ENCODE data around the gene WBP1. TPM values are rescaled to one million over a fixed set of nuclear protein-coding genes. Genes with fewer than 3 reads are reported as not detected.

WBP1 gene
- total RNA-seq, 2 donors from 2014 or later: 65.0 to 87.7 TPM

DNA sequence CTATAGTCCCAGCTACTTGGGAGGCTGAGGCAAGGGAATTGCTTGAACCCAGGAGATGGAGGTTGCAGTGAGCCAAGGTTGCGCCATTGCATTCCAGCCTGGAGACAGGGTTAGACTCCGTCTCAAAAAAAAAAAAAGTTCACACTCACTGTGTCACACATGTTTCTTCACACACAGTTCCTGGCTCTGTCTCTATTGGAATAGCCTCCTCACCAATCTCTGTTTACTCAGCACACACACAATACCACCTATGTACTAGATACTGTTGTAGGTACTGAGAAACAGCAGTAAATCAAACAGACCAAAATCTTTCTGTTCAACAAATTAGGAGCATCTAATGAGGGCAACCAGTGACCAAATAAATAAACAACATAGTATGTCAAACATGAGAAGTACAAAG is 27.9 kb downstream of the WBP1 start:
- Mint-ChIP-seq H3K36me3 (ENCODE audit: insufficient read depth in 2 of 2) (peaks cover 2 to 17% of the 10 kb centered on the region in 2 donors), H3K4me1 (ENCODE audit: low read depth) (peaks cover 21% of the 10 kb centered on the region)

DNA sequence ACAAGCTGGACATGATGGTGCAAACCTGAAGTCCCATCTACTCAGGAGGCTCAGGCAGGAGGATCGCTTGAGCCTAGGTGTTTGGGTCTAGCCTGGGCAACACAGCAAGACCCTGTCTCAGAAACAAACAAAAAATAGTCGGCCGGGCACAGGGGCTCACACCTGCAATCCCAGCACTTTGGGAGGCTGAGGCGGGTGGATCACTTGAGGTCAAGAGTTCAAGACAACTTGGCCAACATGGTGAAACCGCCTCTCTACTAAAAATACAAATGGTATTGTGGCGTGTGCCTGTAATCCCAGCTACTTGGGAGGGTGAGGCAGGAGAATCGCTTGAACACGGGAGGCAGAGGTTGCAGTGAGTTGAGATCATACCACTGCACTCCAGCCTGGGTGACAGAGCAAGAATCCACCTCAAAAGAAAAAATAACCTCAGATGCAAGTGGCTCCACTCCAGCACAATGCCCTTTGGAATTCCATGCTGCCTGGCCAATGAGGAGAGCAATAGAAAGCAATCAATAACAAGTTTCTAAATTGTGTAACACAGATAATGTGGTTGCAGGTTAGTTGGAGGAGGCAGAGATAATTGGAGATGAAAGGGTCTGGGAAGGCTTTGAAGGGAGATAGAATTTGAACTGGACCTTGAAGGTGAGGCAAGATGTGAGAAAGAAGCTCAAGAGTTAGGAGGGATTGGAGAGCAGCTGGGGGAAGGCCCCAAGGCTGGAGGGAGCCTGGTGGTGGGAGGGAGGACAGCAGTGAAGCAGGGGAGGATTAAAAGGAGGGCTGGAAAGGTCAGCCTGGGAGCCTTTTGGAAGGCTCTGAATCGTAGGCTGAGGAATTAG is 30.6 kb downstream of the WBP1 start:
- Mint-ChIP-seq H3K4me1 (ENCODE audit: low read depth) (peaks cover 11% of the 10 kb centered on the region), H3K36me3 (ENCODE audit: insufficient read depth in 2 of 2) (peaks cover 4 to 12% of the 10 kb centered on the region in 2 donors), H3K4me3 (no peak overlapping the region), H3K27me3 (ENCODE audit: low read depth) (no peaks in the 10 kb centered on the region), H3K27ac (peak overlapping the region; percentile 6), H3K9me3 (no peaks in the 10 kb centered on the region)
- ATAC-seq (replicated peaks in 1 of 2) (no peak), DNase-seq (no peak)

More for the DNA sequence above, 27.9 kb downstream of the WBP1 start:
- no peak for DNase-seq
- no peaks in the 10 kb centered on the region for H3K9me3 Mint-ChIP-seq
- H3K27me3 Mint-ChIP-seq (ENCODE audit: low read depth): no peaks in the 10 kb centered on the region
- ATAC-seq (replicated peaks in 1 of 2): no peak
- no peak overlapping the region for H3K4me3 Mint-ChIP-seq
- no peak overlapping the region for H3K27ac Mint-ChIP-seq

DNA sequence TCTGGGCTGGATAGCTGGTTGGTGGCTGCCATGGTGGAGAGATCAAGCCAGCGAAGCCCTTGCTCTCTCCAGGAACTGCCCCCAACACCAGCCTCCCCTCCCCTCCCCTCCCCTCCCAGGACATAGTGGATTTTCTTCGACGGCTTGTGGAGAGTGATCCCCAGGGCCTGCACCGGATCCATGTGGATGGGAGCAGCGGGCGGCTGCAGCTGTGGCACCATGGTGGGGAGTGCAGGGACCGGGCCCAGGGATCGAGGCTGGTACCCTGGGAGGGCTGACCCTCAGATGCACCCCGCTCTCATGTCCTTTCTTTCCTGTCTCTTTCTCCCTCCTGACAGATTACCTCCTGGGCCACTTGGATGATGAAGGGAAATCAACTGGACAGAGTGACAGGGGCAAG is 31.7 kb downstream of the WBP1 start:
- peaks cover 4 to 12% of the 10 kb centered on the region in 2 donors for H3K36me3 Mint-ChIP-seq (ENCODE audit: insufficient read depth in 2 of 2)
- no peak for DNase-seq
- no peak for ATAC-seq (replicated peaks in 1 of 2)
- H3K9me3 Mint-ChIP-seq: no peaks in the 10 kb centered on the region
- no peak overlapping the region for H3K27ac Mint-ChIP-seq
- H3K27me3 Mint-ChIP-seq (ENCODE audit: low read depth): no peaks in the 10 kb centered on the region
- H3K4me1 Mint-ChIP-seq (ENCODE audit: low read depth): peaks cover 4% of the 10 kb centered on the region
- H3K4me3 Mint-ChIP-seq: no peak overlapping the region

DNA sequence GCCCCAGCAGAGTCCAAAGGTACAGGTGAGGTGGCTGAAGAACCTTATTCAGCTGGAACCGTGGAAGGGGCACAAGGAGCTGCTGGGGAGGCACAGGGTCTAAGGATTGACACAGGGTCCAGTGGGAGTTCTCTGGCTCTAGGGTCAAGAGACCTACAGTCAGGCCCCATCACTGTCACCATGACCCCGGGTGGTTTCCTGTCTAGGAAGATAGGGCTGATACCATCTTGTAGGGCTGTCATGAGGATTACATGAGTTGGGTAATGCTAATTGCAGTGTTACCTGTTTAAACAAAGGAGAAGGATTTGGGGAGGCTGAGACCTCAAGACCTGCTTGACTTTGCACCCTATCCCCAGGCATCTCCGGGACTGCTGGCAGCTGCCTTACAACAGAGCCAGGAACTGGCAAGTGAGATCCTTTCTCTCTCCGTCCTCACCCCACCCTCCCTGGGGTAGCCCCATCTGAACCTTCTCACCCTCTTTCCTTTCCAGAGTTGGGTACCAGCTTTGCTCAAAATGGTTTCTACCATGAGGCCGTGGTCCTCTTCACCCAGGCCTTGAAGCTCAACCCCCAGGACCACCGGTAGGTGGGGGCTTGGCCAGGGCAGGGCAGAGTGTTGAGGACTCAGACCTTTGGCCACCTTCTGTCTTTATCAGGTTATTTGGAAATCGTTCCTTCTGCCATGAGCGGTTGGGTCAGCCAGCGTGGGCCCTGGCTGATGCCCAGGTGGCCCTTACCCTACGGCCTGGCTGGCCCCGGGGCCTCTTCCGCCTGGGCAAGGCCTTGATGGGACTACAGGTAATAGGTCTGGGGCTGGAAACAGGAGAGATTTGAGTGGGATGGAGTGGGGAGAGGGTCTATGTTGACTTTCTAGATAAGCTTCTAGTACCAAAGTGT is 33.7 kb downstream of the WBP1 start:
- Mint-ChIP-seq H3K4me3 (no peak overlapping the region), H3K4me1 (ENCODE audit: low read depth) (no peaks in the 10 kb centered on the region), H3K9me3 (no peaks in the 10 kb centered on the region), H3K27me3 (ENCODE audit: low read depth) (no peaks in the 10 kb centered on the region), H3K27ac (no peak overlapping the region), H3K36me3 (ENCODE audit: insufficient read depth in 2 of 2) (peaks cover 2 to 5% of the 10 kb centered on the region in 2 donors)
- ATAC-seq (replicated peaks in 1 of 2): no peak
- DNase-seq: no peak

DNA sequence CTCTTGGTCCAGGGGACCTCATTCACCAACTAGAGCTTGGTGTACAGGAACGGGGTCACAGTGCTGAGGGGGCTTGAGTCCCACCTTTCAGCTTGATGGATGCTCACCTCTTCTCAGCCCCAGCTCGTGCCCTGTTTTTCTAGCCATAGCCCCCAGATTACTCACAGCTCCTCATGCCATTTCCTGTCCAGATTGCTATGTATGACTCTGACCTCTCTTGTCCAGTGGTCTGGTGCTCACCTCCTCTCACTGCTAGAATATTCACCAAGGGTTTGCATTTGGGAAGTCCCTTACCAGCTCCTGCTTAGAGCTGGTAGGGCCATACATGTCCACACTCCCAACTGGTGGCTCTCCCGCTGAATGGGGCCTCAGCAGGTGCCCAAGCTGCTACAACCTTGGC is 35.3 kb downstream of the WBP1 start:
- Mint-ChIP-seq H3K27me3 (ENCODE audit: low read depth) (peaks cover 13% of the 10 kb centered on the region), H3K27ac (no peak overlapping the region), H3K4me1 (ENCODE audit: low read depth) (peaks cover 13% of the 10 kb centered on the region), H3K9me3 (no peaks in the 10 kb centered on the region), H3K4me3 (no peak overlapping the region), H3K36me3 (ENCODE audit: insufficient read depth in 2 of 2) (peaks cover 2 to 8% of the 10 kb centered on the region in 2 donors)
- DNase-seq (no peak), ATAC-seq (replicated peaks in 1 of 2) (no peak)

DNA sequence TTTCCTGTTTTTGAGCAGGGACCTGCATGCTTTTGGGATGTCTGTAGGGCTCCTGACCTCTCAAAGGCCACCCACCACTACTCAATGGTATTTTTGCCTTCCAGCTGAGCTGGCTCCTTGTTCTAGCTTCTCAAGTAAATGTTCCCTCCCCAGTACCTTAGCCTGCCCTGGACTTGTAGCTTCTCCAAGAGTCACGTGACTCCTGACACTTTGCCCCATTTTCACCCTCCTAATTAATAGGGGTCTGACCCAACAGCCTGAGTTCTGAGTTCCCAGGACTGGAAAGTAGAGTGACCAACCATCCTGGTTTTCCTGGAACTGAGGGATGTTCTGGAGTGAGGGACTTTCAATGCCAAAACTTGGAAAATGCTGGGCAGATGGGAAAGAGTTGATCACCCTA is 37.2 kb downstream of the WBP1 start:
- ATAC-seq (replicated peaks in 1 of 2) (no peak), DNase-seq (no peak)
- H3K27me3 Mint-ChIP-seq (ENCODE audit: low read depth): peaks cover 29% of the 10 kb centered on the region
- no peaks in the 10 kb centered on the region for H3K9me3 Mint-ChIP-seq
- no peak overlapping the region for H3K4me3 Mint-ChIP-seq
- H3K36me3 Mint-ChIP-seq (ENCODE audit: insufficient read depth in 2 of 2): peaks cover 2 to 5% of the 10 kb centered on the region in 2 donors
- no peak overlapping the region for H3K27ac Mint-ChIP-seq
- H3K4me1 Mint-ChIP-seq (ENCODE audit: low read depth): peaks cover 21% of the 10 kb centered on the region

DNA sequence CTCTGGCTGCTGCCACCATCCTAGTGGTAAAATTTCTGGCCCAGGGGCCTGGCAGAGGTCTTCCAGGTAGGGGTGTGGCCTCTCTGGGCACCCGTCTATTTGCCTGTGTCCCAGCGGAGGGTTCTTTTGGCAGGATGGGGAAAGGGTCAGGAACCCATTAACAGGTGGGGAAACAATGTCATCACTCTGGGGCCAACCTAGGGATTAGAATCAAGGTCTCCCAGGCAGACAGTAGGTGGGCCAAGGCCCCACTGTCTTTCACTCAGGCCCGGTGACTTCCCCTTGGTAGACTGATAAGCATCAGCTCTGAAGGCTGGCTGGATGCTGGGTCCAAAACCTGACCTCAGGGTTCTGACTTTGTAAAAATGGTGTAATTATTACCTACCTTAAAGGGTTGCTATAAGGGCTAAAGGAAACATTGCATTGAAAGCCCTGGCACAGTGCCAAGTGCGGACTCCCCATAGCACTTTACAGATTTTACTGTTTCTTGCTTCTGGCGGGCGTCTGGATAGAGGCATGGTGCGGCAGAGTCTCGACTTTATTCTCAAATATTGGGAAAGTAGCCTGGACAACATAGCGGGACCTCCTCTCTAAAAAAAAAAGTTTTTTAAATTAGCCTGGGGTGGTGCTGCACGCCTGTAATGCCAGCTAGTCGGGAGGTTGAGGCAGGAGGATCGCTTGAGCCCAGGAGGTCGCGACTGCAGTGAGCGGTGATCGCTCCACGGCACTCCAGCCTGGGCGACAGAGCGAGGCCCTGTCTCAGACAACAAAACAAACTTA is 38.9 kb downstream of the WBP1 start:
- DNase-seq: no peak
- peaks cover 46% of the 10 kb centered on the region for H3K27me3 Mint-ChIP-seq (ENCODE audit: low read depth)
- H3K27ac Mint-ChIP-seq: no peak overlapping the region
- H3K4me1 Mint-ChIP-seq (ENCODE audit: low read depth): peaks cover 28% of the 10 kb centered on the region
- peaks cover 2 to 3% of the 10 kb centered on the region in 2 donors for H3K36me3 Mint-ChIP-seq (ENCODE audit: insufficient read depth in 2 of 2)
- no peak for ATAC-seq (replicated peaks in 1 of 2)
- no peaks in the 10 kb centered on the region for H3K9me3 Mint-ChIP-seq
- peak overlapping the region; percentile 83 to 93 for H3K4me3 Mint-ChIP-seq

DNA sequence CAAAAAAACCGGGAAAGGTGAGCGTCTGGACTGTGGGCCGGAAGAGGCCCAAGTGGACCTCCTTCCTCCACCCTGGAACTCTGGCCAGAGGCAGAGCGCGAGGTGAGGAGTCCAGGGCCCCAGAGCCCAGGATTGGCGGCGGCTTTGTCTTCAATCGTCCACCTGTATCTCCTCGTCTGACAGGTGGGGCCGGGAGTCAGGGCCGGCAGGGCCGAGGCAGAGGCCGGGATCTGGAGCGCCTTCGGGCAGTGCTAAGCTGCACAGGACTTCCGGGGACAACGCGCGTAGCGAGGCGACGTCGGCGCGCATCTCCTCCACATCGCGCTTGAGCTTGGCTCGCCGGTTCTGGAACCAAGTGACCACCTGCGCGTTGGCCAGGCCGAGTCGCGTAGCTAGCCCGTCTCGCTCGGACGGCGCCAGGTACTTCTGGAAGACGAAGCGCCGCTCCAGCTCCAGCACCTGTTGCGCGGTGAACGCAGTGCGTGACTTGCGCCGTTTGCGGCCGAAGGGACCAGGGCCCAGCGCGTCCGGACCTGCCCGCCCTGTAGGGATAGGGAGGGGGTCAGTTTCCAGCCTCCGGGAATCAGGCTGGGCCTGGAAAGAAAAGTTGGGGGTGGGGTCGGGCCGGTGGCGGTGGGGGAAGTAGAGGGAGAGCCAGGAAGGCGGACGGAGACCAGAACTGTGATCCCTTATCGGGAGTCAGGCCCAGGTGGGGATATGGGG is 39.7 kb downstream of the WBP1 start:
- H3K27ac Mint-ChIP-seq: no peak overlapping the region
- peak; percentile 34 to 52 for DNase-seq
- peaks cover 54% of the 10 kb centered on the region for H3K27me3 Mint-ChIP-seq (ENCODE audit: low read depth)

DNA sequence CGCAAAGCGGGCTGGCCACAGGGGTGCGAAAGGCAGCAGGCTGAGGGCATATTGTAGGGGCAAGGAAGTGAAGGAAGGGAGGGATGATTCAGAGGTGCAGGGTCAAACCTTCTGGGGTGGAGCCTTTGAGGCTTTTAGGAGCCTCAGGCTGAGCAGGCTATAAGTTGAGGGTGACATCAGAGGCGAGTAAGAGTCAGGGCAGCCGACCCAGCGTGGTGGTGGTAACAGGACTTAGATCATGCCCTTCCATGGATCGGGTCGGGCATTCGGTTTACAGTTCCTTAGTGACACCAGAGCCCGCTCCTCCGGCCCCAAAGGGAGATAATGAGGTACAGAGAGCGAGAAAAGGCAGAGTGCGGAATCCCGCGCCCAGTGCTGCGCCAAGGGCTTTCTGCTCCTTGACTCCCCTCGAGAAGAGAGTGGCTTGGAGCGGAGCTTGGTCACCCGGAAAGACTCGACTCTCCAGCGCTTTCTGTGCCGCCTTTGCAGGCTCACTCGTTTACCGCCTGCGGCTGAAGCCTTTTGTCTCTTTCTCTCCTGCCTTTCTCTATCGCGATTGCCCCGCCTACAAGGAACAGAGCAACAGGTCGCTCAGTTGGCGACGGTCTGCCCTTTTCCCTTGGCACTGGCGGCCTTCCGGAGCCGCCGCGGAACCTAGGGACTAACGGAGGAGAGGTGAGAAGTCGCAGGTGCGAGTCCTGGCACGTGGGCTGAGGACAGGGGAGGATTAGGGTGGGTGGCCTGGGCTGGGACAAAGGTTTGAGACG is 40.4 kb downstream of the WBP1 start:
- peak overlapping the region; percentile 83 to 93 for H3K4me3 Mint-ChIP-seq
- peaks cover 57% of the 10 kb centered on the region for H3K27me3 Mint-ChIP-seq (ENCODE audit: low read depth)
- peaks cover 0 to 3% of the 10 kb centered on the region in 2 donors for H3K36me3 Mint-ChIP-seq (ENCODE audit: insufficient read depth in 2 of 2)
- H3K4me1 Mint-ChIP-seq (ENCODE audit: low read depth): peaks cover 36% of the 10 kb centered on the region
- peak overlapping the region; percentile 56 for H3K27ac Mint-ChIP-seq
- DNase-seq (peak; percentile 54 to 55), ATAC-seq (replicated peaks in 1 of 2) (peak; percentile 72 to 74)
- no peaks in the 10 kb centered on the region for H3K9me3 Mint-ChIP-seq

More for the DNA sequence above, 39.7 kb downstream of the WBP1 start:
- H3K4me3 Mint-ChIP-seq: peak overlapping the region; percentile 83 to 93
- H3K36me3 Mint-ChIP-seq (ENCODE audit: insufficient read depth in 2 of 2): peaks cover 2 to 3% of the 10 kb centered on the region in 2 donors
- no peaks in the 10 kb centered on the region for H3K9me3 Mint-ChIP-seq
- peaks cover 30% of the 10 kb centered on the region for H3K4me1 Mint-ChIP-seq (ENCODE audit: low read depth)
- ATAC-seq (replicated peaks in 1 of 2): peak; percentile 31 to 57

DNA sequence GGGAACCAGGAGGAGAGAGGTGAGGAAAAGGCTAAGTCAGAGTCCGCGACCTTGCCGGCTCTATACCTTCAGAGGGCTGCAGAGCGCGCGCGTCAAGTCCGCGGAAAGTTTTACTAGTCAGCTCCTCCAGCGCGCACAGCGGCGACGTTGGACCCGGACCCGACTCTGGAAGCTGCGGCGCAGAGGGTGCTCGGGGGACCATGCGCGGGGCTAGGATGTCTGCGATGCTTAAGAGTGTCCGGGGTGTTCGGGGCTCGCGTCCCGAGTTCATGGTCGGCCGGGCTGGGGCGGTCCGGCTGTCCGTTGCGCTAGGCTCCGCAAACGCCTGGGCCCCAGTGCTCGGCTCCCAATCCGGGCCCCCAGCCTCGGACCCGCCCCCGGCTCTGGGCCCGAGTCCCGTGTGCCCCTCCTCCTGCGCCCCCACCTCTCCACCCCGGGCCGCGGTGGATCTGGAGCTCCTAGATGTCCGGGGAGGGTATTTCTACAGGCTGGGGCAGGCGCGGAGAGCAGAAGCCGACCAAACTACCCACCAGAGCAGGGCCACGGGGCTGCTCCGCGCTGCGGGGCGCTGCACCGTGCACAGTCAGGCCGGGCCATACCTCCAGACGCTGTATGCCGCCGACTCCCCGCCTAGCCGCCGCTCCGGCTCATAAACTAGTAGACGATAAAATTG is 41.2 kb downstream of the WBP1 start, which contains the start of gene LBX2:
Gene LBX2 (minus strand): TSS at position 337 of the 673 bp plus-strand sequence. CDS start 66 bp downstream, at position 271.
- peak; percentile 14 to 26 for ATAC-seq (replicated peaks in 1 of 2)
- H3K27me3 Mint-ChIP-seq (ENCODE audit: low read depth): peaks cover 64% of the 10 kb centered on the region
- peak within 1 kb of the TSS; percentile 56 for H3K27ac Mint-ChIP-seq

DNA sequence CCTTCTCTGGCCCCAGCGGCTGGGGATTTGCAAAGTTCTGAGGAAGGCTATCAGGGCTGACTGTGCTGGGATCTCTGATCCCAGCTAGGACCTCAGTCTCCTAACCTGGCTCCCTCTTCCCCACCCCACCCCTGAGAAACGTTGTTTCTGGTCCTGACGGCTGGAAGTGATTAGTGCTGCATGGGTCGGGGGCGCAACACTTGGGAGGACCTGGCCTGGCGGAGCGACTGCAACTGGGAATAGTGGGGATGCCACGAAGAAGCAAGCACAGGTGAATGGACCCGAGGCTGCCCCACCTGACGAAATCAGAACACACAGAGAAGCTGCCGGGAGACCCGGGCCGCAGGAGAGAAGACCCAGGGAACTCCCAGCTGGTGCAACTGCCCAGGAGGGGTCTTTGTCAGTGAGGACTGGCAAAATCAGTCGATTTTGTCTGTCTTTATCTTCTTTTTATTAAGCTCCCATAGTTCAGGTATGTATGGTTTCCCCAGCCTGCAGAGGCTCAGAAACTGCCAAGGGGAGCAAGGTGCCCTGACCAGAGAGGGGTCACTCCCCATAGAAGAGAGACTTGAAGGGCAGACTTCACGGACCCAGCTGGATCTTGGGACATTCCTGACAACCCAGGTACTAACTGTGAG is 41.8 kb downstream of the WBP1 start:
- peaks cover 70% of the 10 kb centered on the region for H3K27me3 Mint-ChIP-seq (ENCODE audit: low read depth)
- H3K4me1 Mint-ChIP-seq (ENCODE audit: low read depth): peaks cover 49% of the 10 kb centered on the region
- H3K4me3 Mint-ChIP-seq: peak overlapping the region in 1 of 2 donors; percentile 93
- H3K36me3 Mint-ChIP-seq (ENCODE audit: insufficient read depth in 2 of 2): peaks cover 3 to 10% of the 10 kb centered on the region in 2 donors
- ATAC-seq (replicated peaks in 1 of 2): no peak
- no peak overlapping the region for H3K27ac Mint-ChIP-seq
- no peak for DNase-seq
- no peaks in the 10 kb centered on the region for H3K9me3 Mint-ChIP-seq

More for the DNA sequence above, 41.2 kb downstream of the WBP1 start, which contains the start of gene LBX2:
- H3K4me3 Mint-ChIP-seq: peak within 1 kb of the TSS; percentile 83 to 93
- DNase-seq: peak; percentile 48 to 51
- H3K4me1 Mint-ChIP-seq (ENCODE audit: low read depth): peaks cover 43% of the 10 kb centered on the region
- H3K9me3 Mint-ChIP-seq: no peaks in the 10 kb centered on the region
- peaks cover 0 to 5% of the 10 kb centered on the region in 2 donors for H3K36me3 Mint-ChIP-seq (ENCODE audit: insufficient read depth in 2 of 2)

Measured in activated T-cell treated with anti-CD3 and anti-CD28 coated beads, Interleukin-2, amount 50 U/mL, for 72 hours (primary cell).